ENCODE data around the gene OR10H5. TPM values are rescaled to one million over a fixed set of nuclear protein-coding genes. Genes with fewer than 3 reads are reported as not detected.
A peak's percentile ranks its signal among the peaks of the same experiment; 100 is the strongest.
"Not testable (repeated sequence)": the region's sequence is repeated elsewhere in the genome, so short reads cannot be mapped to it uniquely, and the experiment has no call there.

Gene OR10H5
- polyA plus RNA-seq, 3 donors from 2014 or later, result not detected

DNA sequence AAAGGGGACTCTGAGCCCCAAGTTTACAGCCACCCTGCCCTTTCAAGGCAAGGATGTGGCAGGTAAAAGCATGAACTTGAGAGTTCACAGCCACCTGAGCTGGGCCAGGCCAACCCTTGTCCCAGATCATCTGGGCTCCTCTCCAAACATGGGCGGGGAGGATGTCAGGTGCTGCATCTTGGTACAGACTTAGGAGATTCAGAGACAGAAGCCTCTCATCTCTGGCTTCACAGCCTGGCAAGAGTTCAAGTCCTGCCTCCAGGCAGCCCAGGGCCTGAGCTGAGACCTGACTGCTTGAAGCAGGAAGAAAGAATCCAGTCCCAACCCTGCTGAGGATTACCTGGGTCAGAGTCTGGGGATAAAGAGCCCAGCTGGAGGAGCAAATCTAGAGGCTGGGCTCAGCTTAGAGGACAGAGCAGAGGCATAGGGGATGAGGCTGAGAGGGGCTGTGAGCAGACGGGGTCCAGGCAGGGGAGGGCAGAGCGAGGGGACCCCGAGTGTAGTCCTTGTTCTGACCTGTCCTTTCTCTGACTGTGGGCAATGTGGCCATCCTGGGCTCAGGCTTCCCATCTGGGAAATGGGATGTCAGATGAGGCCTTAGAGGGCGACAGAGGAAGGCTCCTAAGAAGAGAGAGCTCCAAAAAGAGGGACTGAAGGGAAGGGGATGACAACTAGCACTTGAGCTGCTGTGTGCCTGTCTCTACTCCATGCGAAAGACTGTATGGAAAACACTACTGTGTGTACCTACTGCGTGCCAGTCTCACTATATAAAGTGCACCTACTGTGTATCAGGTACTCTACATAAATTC, 6.6 kb upstream of the OR10H5 start:
- DNase-seq, result no peak
- H3K4me1 Mint-ChIP-seq, result no peaks in the 10 kb centered on the region
- no peak overlapping the region for H3K4me3 Mint-ChIP-seq
- peaks cover 0 to 2% (median 0%) of the 10 kb centered on the region in 6 donors for H3K9me3 Mint-ChIP-seq
- peak overlapping the region in 1 of 6 donors; percentile 55 for H3K27ac Mint-ChIP-seq
- H3K36me3 Mint-ChIP-seq, result no peaks in the 10 kb centered on the region
- H3K27me3 Mint-ChIP-seq (ENCODE audit: low read depth in 3 of 3), result peaks cover 0 to 9% (median 6%) of the 10 kb centered on the region in 3 donors

GRCh38 chr19:15781661-15782060, 5.8 kb upstream of the OR10H5 start:
- H3K9me3 Mint-ChIP-seq, result peaks cover 0 to 2% (median 0%) of the 10 kb centered on the region in 6 donors
- H3K4me3 Mint-ChIP-seq, result no peak overlapping the region
- H3K27me3 Mint-ChIP-seq (ENCODE audit: low read depth in 3 of 3), result peaks cover 0 to 9% (median 6%) of the 10 kb centered on the region in 3 donors
- no peaks in the 10 kb centered on the region for H3K4me1 Mint-ChIP-seq
- no peak overlapping the region for H3K27ac Mint-ChIP-seq
- H3K36me3 Mint-ChIP-seq, result no peaks in the 10 kb centered on the region
- DNase-seq, result no peak

- peaks cover 0 to 8% (median 7%) of the 10 kb centered on the region in 3 donors for H3K27me3 Mint-ChIP-seq (ENCODE audit: low read depth in 3 of 3)
- H3K9me3 Mint-ChIP-seq, result peaks cover 0 to 2% (median 0%) of the 10 kb centered on the region in 6 donors
- H3K27ac Mint-ChIP-seq, result no peak overlapping the region
- H3K4me3 Mint-ChIP-seq, result no peak overlapping the region
- no peak for DNase-seq
- no peaks in the 10 kb centered on the region for H3K4me1 Mint-ChIP-seq
- H3K36me3 Mint-ChIP-seq, result no peaks in the 10 kb centered on the region
Measured at GRCh38 chr19:15782211-15782610, 5.2 kb upstream of the OR10H5 start.

DNA sequence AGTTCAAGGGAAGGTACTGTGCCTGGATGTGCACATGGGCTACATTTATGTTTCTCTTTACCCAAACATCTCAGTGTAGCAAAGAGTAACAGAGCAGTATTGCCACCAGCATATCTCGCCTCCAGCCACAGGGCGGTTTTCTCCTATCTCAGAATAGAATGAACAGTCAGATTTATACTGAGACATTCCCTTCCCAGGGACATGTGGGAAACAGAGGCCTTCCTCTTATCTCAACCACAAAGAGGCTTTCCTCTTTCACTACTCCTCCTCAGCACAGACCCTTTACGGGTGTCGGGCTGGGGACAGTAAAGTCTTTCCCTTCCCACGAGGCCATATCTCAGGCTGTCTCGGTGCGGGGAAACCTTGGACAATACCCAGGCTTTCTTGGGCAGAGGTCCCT, 4.6 kb upstream of the OR10H5 start:
- DNase-seq, H3K4me1 Mint-ChIP-seq, H3K9me3 Mint-ChIP-seq, H3K36me3 Mint-ChIP-seq, H3K27ac Mint-ChIP-seq, H3K4me3 Mint-ChIP-seq: not testable (repeated sequence)
- peaks cover 0 to 12% (median 7%) of the 10 kb centered on the region in 3 donors for H3K27me3 Mint-ChIP-seq (ENCODE audit: low read depth in 3 of 3)

GRCh38 chr19:15788594-15789270, 1.3 kb downstream of the OR10H5 start:
- no peaks in the 10 kb centered on the region for H3K36me3 Mint-ChIP-seq

DNA sequence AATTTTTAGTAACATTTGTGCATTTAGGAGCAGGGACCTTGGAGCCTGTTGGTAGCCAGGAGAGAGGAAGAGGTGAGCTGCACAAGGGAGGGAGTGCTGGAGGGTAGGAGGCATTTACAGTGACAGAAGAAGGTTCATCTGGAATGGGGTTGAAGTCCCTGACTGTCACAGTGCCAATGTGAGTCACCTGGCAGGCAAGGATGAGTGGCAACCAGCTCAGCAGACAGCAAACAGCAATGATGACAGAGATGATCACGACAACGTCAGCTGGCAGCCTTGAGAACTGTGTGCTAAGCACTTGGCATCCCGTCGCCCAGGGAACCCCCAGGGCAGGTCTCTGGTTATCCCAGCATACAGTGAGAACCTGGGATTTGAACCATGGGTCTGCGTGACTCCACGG, 2.6 kb downstream of the OR10H5 start:
- Mint-ChIP-seq H3K4me1 (no peaks in the 10 kb centered on the region), H3K27ac (no peak overlapping the region), H3K36me3 (no peaks in the 10 kb centered on the region), H3K9me3 (peaks cover 0 to 1% (median 0%) of the 10 kb centered on the region in 6 donors), H3K4me3 (no peak overlapping the region), H3K27me3 (ENCODE audit: low read depth in 3 of 3) (peaks cover 4 to 18% (median 14%) of the 10 kb centered on the region in 3 donors)
- no peak for DNase-seq

More at GRCh38 chr19:15788594-15789270, 1.3 kb downstream of the OR10H5 start:
- no peak for DNase-seq
- H3K9me3 Mint-ChIP-seq, result peaks cover 0 to 1% (median 0%) of the 10 kb centered on the region in 6 donors
- no peaks in the 10 kb centered on the region for H3K4me1 Mint-ChIP-seq
- no peak overlapping the region for H3K4me3 Mint-ChIP-seq
- no peak overlapping the region for H3K27ac Mint-ChIP-seq
- H3K27me3 Mint-ChIP-seq (ENCODE audit: low read depth in 3 of 3), result peaks cover 2 to 17% (median 16%) of the 10 kb centered on the region in 3 donors

DNA sequence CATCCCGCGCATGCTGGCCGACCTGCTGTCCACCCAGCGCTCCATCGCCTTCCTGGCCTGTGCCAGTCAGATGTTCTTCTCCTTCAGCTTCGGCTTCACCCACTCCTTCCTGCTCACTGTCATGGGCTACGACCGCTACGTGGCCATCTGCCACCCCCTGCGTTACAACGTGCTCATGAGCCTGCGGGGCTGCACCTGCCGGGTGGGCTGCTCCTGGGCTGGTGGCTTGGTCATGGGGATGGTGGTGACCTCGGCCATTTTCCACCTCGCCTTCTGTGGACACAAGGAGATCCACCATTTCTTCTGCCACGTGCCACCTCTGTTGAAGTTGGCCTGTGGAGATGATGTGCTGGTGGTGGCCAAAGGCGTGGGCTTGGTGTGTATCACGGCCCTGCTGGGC, 6.8 kb downstream of the OR10H5 start:
- not testable (repeated sequence) for H3K36me3 Mint-ChIP-seq, H3K9me3 Mint-ChIP-seq, H3K4me3 Mint-ChIP-seq, H3K4me1 Mint-ChIP-seq, DNase-seq, H3K27ac Mint-ChIP-seq
- H3K27me3 Mint-ChIP-seq (ENCODE audit: low read depth in 3 of 3), result peaks cover 8 to 15% (median 12%) of the 10 kb centered on the region in 3 donors

GRCh38 chr19:15810335-15810734, 22.9 kb downstream of the OR10H5 start:
- no peak overlapping the region for H3K4me3 Mint-ChIP-seq
- H3K27ac Mint-ChIP-seq, result no peak overlapping the region
- H3K9me3 Mint-ChIP-seq, result peaks cover 0 to 1% (median 0%) of the 10 kb centered on the region in 6 donors
- peaks cover 6 to 7% of the 10 kb centered on the region in 2 donors for H3K4me1 Mint-ChIP-seq
- no peaks in the 10 kb centered on the region for H3K36me3 Mint-ChIP-seq
- H3K27me3 Mint-ChIP-seq (ENCODE audit: low read depth in 3 of 3), result peaks cover 2 to 5% (median 4%) of the 10 kb centered on the region in 3 donors
- DNase-seq, result no peak

GRCh38 chr19:15811476-15811875, 24.0 kb downstream of the OR10H5 start:
- no peak for DNase-seq
- Mint-ChIP-seq H3K27ac (no peak overlapping the region), H3K36me3 (no peaks in the 10 kb centered on the region), H3K4me1 (peaks cover 6 to 7% of the 10 kb centered on the region in 2 donors), H3K9me3 (peaks cover 0 to 1% (median 0%) of the 10 kb centered on the region in 6 donors), H3K27me3 (ENCODE audit: low read depth in 3 of 3) (peaks cover 2 to 5% (median 4%) of the 10 kb centered on the region in 3 donors), H3K4me3 (no peak overlapping the region)

- peak in 2 of 3 donors; percentile 26 to 48 for DNase-seq
- Mint-ChIP-seq H3K27me3 (ENCODE audit: low read depth in 3 of 3) (peaks cover 2 to 5% (median 4%) of the 10 kb centered on the region in 3 donors), H3K27ac (peak overlapping the region in 2 of 6 donors; percentile 2 to 68), H3K36me3 (no peaks in the 10 kb centered on the region), H3K4me3 (no peak overlapping the region), H3K4me1 (peaks cover 6 to 7% of the 10 kb centered on the region in 2 donors), H3K9me3 (peaks cover 0 to 1% (median 0%) of the 10 kb centered on the region in 6 donors)
Measured at GRCh38 chr19:15812060-15812722, 24.7 kb downstream of the OR10H5 start.

- peaks cover 0 to 1% (median 0%) of the 10 kb centered on the region in 6 donors for H3K9me3 Mint-ChIP-seq
- peak overlapping the region in 2 of 6 donors; percentile 54 to 55 for H3K27ac Mint-ChIP-seq
- no peaks in the 10 kb centered on the region for H3K36me3 Mint-ChIP-seq
- H3K4me1 Mint-ChIP-seq, result peaks cover 6 to 7% of the 10 kb centered on the region in 2 donors
- no peak overlapping the region for H3K4me3 Mint-ChIP-seq
- H3K27me3 Mint-ChIP-seq (ENCODE audit: low read depth in 3 of 3), result peaks cover 0 to 4% (median 2%) of the 10 kb centered on the region in 3 donors
- no peak for DNase-seq
Measured at GRCh38 chr19:15813916-15814315, 26.5 kb downstream of the OR10H5 start.

DNA sequence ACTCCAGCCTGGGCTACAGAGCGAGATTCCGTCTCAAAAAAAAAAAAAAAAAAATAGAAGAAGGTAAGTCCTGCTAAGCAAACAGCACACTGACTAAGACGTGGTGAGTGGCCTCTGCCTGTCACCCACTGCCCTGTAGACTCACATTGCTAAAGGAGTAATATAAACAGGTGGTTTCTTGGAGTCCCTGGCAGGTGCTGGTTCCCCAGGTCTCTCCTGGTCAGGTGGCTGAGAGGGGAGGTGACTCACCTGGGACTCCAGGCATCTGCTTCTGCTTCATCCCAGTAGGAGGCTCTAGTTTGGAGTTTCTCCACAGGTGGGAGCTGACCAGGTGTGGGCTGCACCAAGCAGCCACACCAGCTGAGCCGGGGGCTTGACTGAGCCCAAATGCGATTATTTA, 27.8 kb downstream of the OR10H5 start, which contains the start of gene OR10H1:
Gene OR10H1 (minus strand): TSS at position 359 of the 400 bp plus-strand sequence. CDS start 7,627 bp downstream, outside the sequence.
- Mint-ChIP-seq H3K4me1 (peaks cover 6 to 9% of the 10 kb centered on the region in 2 donors), H3K36me3 (no peaks in the 10 kb centered on the region), H3K4me3 (no peak within 1 kb of the TSS), H3K9me3 (peaks cover 0 to 1% (median 0%) of the 10 kb centered on the region in 6 donors), H3K27me3 (ENCODE audit: low read depth in 3 of 3) (peaks cover 0 to 3% (median 2%) of the 10 kb centered on the region in 3 donors), H3K27ac (no peak within 1 kb of the TSS)
- DNase-seq, result no peak

GRCh38 chr19:15820646-15821045, 33.2 kb downstream of the OR10H5 start:
- H3K9me3 Mint-ChIP-seq, result no peaks in the 10 kb centered on the region
- DNase-seq, result peak; percentile 34 to 66 (median 47)
- H3K4me3 Mint-ChIP-seq, result peak overlapping the region; percentile 9 to 65 (median 17)
- peak overlapping the region in 5 of 6 donors; percentile 20 to 84 (median 49) for H3K27ac Mint-ChIP-seq
- peaks cover 0 to 6% of the 10 kb centered on the region in 2 donors for H3K4me1 Mint-ChIP-seq
- peaks cover 1 to 5% (median 2%) of the 10 kb centered on the region in 3 donors for H3K27me3 Mint-ChIP-seq (ENCODE audit: low read depth in 3 of 3)
- no peaks in the 10 kb centered on the region for H3K36me3 Mint-ChIP-seq
